COR-L47 (cell line): ENCODE data around the gene ATG4A.

Experiments
- DNase-seq: peaks from one replicate; lab custom pipeline; 2025; lab: John Stamatoyannopoulos, UW

The ATG4A gene

GRCh38 chrX:108091264-108091877 lies at the start of gene ATG4A, which contains the start of gene PSMD10:
Gene ATG4A, plus strand, starts transcription at chrX:108091778. Its CDS starts 49 bp downstream, at chrX:108091827.
Gene PSMD10, minus strand, starts transcription at chrX:108091542. Its CDS starts 22 bp downstream, at chrX:108091520.
- peak; percentile 81 for DNase-seq

GRCh38 chrX:108044554-108045256 lies 46.9 kb upstream of the ATG4A start, which contains the start of gene VSIG1:
Gene VSIG1, plus strand, starts transcription at chrX:108045065. Its CDS starts 66 bp downstream, at chrX:108045131.
- DNase-seq = no peak

GRCh38 chrX:108049649-108050048 lies 41.9 kb upstream of the ATG4A start:
- no peak for DNase-seq

- no peak for DNase-seq
These were observed 38.4 kb upstream of the ATG4A start for GRCh38 chrX:108053218-108053617.

- no peak for DNase-seq
These were observed 36.0 kb upstream of the ATG4A start for GRCh38 chrX:108055546-108055945.

GRCh38 chrX:108059801-108060200 lies 31.8 kb upstream of the ATG4A start:
- DNase-seq = no peak

- DNase-seq = no peak
These were observed 27.6 kb upstream of the ATG4A start for GRCh38 chrX:108064001-108064400.

- DNase-seq = no peak
These were observed 27.0 kb upstream of the ATG4A start for GRCh38 chrX:108064613-108065012.

- DNase-seq = no peak
These were observed 23.5 kb upstream of the ATG4A start for GRCh38 chrX:108068121-108068520.

- DNase-seq = no peak
These were observed 20.7 kb upstream of the ATG4A start for GRCh38 chrX:108070891-108071290.

- no peak for DNase-seq
These were observed 20.0 kb upstream of the ATG4A start for GRCh38 chrX:108071578-108071977.

GRCh38 chrX:108072746-108073145 lies 18.8 kb upstream of the ATG4A start:
- no peak for DNase-seq

- no peak for DNase-seq
These were observed 10.5 kb upstream of the ATG4A start for GRCh38 chrX:108081110-108081509.

GRCh38 chrX:108087792-108088191 lies 3.8 kb upstream of the ATG4A start:
- no peak for DNase-seq

- DNase-seq = no peak
These were observed 3.1 kb upstream of the ATG4A start for GRCh38 chrX:108088511-108088910.

GRCh38 chrX:108090491-108091263 lies 901 bp upstream of the ATG4A start:
- DNase-seq = no peak

- DNase-seq = peak; percentile 8
These were observed 307 bp downstream of the ATG4A start for GRCh38 chrX:108091878-108092291.

GRCh38 chrX:108097380-108097779 lies 5.8 kb downstream of the ATG4A start:
- no peak for DNase-seq

GRCh38 chrX:108105473-108105872 lies 13.9 kb downstream of the ATG4A start:
- DNase-seq = no peak

- DNase-seq = no peak
These were observed 23.0 kb downstream of the ATG4A start for GRCh38 chrX:108114541-108114940.

- no peak for DNase-seq
These were observed 26.4 kb downstream of the ATG4A start for GRCh38 chrX:108117988-108118387.

- DNase-seq = no peak
These were observed 29.7 kb downstream of the ATG4A start for GRCh38 chrX:108121291-108121690.

- no peak for DNase-seq
These were observed 31.2 kb downstream of the ATG4A start for GRCh38 chrX:108122748-108123147.
